GM23338 (cell line): Measurements from ENCODE around the gene RNF180. TPM values are rescaled to one million over a fixed set of nuclear protein-coding genes. Genes with fewer than 3 reads are reported as not detected.

Source experiments
- ATAC-seq: fragments of 200-7000 bp; cut with Tn5 transposase; 3 replicates; pipeline ENCODE4 v1.9.1; 2020
- DNase-seq: peaks from one replicate; pipeline ENCODE4 v3.0.0-alpha.2; 2015; ENCODE audit warnings: low spot score
- H2AFZ ChIP-seq: fragments of 200-600 bp; sonication (generic); 2 replicates; pipeline ENCODE4 v1.8.0; 2016; ENCODE audit warnings: antibody characterized with exemption, mild to moderate bottlenecking, moderate library complexity
- H3F3A ChIP-seq: fragments of 200-600 bp; sonication (generic); replicated peaks from 2 replicates; pipeline ENCODE4 v1.8.0; 2017; ENCODE audit warnings: antibody characterized with exemption, mixed run types, low read depth
- H3K27ac ChIP-seq: fragments of 200-600 bp; sonication (generic); 2 replicates; pipeline ENCODE4 v1.6.1; 2016; ENCODE audit warnings: low read depth
- H3K27me3 ChIP-seq: fragments of 200-600 bp; sonication (generic); 2 replicates; pipeline ENCODE4 v1.8.0; 2016; ENCODE audit warnings: mild to moderate bottlenecking, mixed run types, moderate library complexity; ENCODE audit not compliant: insufficient read depth
- H3K36me3 ChIP-seq: fragments of 200-600 bp; sonication (generic); 2 replicates; pipeline ENCODE4 v1.8.0; 2016; ENCODE audit warnings: mild to moderate bottlenecking; ENCODE audit not compliant: insufficient read depth
- H3K4me1 ChIP-seq: fragments of 200-600 bp; sonication (generic); 2 replicates; pipeline ENCODE4 v1.8.0; 2016; ENCODE audit warnings: mild to moderate bottlenecking, moderate library complexity; ENCODE audit not compliant: insufficient read depth
- H3K4me2 ChIP-seq: fragments of 200-600 bp; sonication (generic); 2 replicates; pipeline ENCODE4 v1.7.1; 2017; ENCODE audit warnings: mixed run types
- H3K4me3 ChIP-seq: fragments of 200-600 bp; sonication (generic); 2 replicates; pipeline ENCODE4 v1.6.1; 2016; ENCODE audit warnings: mixed run types
- H3K79me2 ChIP-seq: fragments of 200-600 bp; sonication (generic); replicated peaks from 2 replicates; pipeline ENCODE4 v1.8.0; 2017; ENCODE audit warnings: mild to moderate bottlenecking; ENCODE audit not compliant: insufficient read depth
- H3K9me2 ChIP-seq: fragments of 200-600 bp; sonication (generic); 2 replicates; pipeline ENCODE4 v1.8.0; 2017; ENCODE audit not compliant: insufficient read depth
- H4K20me1 ChIP-seq: fragments of 200-600 bp; sonication (generic); replicated peaks from 2 replicates; pipeline ENCODE4 v1.8.0; 2017; ENCODE audit warnings: mild to moderate bottlenecking; ENCODE audit not compliant: insufficient read depth
- H3K27ac Mint-ChIP-seq: 2 replicates; pipeline ENCODE4 v1.8.0; 2020; ENCODE audit warnings: inconsistent platforms, mild to moderate bottlenecking, moderate library complexity, mixed read lengths
- H3K27me3 Mint-ChIP-seq: 3 replicates; pipeline ENCODE4 v1.8.0; 2022; ENCODE audit warnings: low read depth, mild to moderate bottlenecking, moderate library complexity, mixed read lengths, inconsistent platforms; ENCODE audit not compliant: insufficient read depth, poor library complexity
- H3K36me3 Mint-ChIP-seq: 3 replicates; pipeline ENCODE4 v1.8.0; 2021; ENCODE audit warnings: low read depth, mild to moderate bottlenecking, inconsistent platforms, moderate library complexity, mixed read lengths
- H3K4me1 Mint-ChIP-seq: 3 replicates; pipeline ENCODE4 v1.8.0; 2020; ENCODE audit warnings: mild to moderate bottlenecking, inconsistent platforms, mixed read lengths
- H3K4me3 Mint-ChIP-seq: 3 replicates; pipeline ENCODE4 v1.8.0; 2021; ENCODE audit warnings: moderate library complexity, mild to moderate bottlenecking, inconsistent platforms, mixed read lengths
- H3K9me3 Mint-ChIP-seq: 3 replicates; pipeline ENCODE4 v1.8.0; 2020; ENCODE audit warnings: moderate library complexity, mild to moderate bottlenecking, inconsistent platforms, mixed read lengths
- CREB1 ChIP-seq: fragments of 250-450 bp; sonication (Bioruptor Pico); IDR thresholded peaks from 2 replicates; pipeline ENCODE4 v1.5.0; 2020; ENCODE audit warnings: low read depth, mild to moderate bottlenecking, moderate library complexity
- EZH2 ChIP-seq: fragments of 200-600 bp; sonication (generic); IDR thresholded peaks from one replicate; pipeline ENCODE4 v1.8.0; 2017; ENCODE audit warnings: antibody characterized with exemption, mild to moderate bottlenecking, low read depth; ENCODE audit not compliant: unreplicated experiment
- EZH2phosphoT487 ChIP-seq: fragments of 200-600 bp; sonication (generic); IDR thresholded peaks from one replicate; pipeline ENCODE4 v1.8.1; 2018; ENCODE audit warnings: antibody characterized with exemption; ENCODE audit not compliant: unreplicated experiment
- JUNB ChIP-seq: IDR thresholded peaks from one replicate; pipeline ENCODE4 v1.6.1; 2016; ENCODE audit warnings: antibody characterized with exemption; ENCODE audit not compliant: unreplicated experiment
- NANOG ChIP-seq: IDR thresholded peaks from 2 replicates; pipeline ENCODE4 v1.6.1; 2016; ENCODE audit warnings: antibody characterized with exemption, borderline replicate concordance
- POLR2AphosphoS5 ChIP-seq: IDR thresholded peaks from 2 replicates; pipeline ENCODE4 v1.6.1; 2016; ENCODE audit warnings: antibody characterized with exemption, low read depth
- REST ChIP-seq: IDR thresholded peaks from one replicate; pipeline ENCODE4 v1.6.1; 2018; ENCODE audit warnings: antibody characterized with exemption; ENCODE audit not compliant: unreplicated experiment
- STAT1 ChIP-seq: IDR thresholded peaks from one replicate; pipeline ENCODE4 v1.6.1; 2016; ENCODE audit warnings: antibody characterized with exemption; ENCODE audit not compliant: unreplicated experiment
- ZNF114 ChIP-seq: fragments of 250-450 bp; sonication (Bioruptor Pico); IDR thresholded peaks from 2 replicates; pipeline ENCODE4 v1.5.0; 2020; ENCODE audit warnings: mild to moderate bottlenecking, moderate library complexity
- ZNF331 ChIP-seq: fragments of 250-450 bp; sonication (Bioruptor Pico); IDR thresholded peaks from 2 replicates; pipeline ENCODE4 v1.5.0; 2020; ENCODE audit warnings: low read depth, mild to moderate bottlenecking, moderate library complexity
- ZNF462 ChIP-seq: fragments of 250-450 bp; sonication (Bioruptor Pico); IDR thresholded peaks from 2 replicates; pipeline ENCODE4 v1.5.0; 2020; ENCODE audit warnings: mild to moderate bottlenecking, moderate library complexity
- polyA plus RNA-seq: library from polyadenylated mRNA; unstranded; fragments of >200 nt; fragmentation: Nextera tagmentation; extraction: Ambion mirVana; gene quantifications from 2 replicates; pipeline ENCODE4 v1.2.1, GENCODE V29; 2016
- total RNA-seq: library from RNA; depleted of rRNA; stranded (reverse); fragments of >200 nt; shearing (Covaris generic); gene quantifications from 2 replicates; pipeline ENCODE4 v1.2.3, GENCODE V29; 2014
- TF ChIP-seq, protein P1 (sequence below): IDR thresholded peaks from 2 replicates; pipeline ENCODE4 v1.6.1; 2016; ENCODE audit warnings: antibody characterized with exemption
- TF ChIP-seq, protein P2 (sequence below), 2 experiments: fragments of 200-600 bp in 1 of 2; sonication (generic) in 1 of 2; conservative IDR thresholded peaks; 2 replicates each; pipeline versions ENCODE4 v1.5.1 to v1.6.1; 2016 to 2017; ENCODE audit warnings: antibody characterized with exemption in 2 of 2, low read depth in 2 of 2, mild to moderate bottlenecking in 2 of 2, moderate library complexity in 1 of 2

RNF180 gene
- total and polyA plus RNA-seq, 2 experiments from 2014 or later: 2.0 to 4.2 TPM

DNA sequence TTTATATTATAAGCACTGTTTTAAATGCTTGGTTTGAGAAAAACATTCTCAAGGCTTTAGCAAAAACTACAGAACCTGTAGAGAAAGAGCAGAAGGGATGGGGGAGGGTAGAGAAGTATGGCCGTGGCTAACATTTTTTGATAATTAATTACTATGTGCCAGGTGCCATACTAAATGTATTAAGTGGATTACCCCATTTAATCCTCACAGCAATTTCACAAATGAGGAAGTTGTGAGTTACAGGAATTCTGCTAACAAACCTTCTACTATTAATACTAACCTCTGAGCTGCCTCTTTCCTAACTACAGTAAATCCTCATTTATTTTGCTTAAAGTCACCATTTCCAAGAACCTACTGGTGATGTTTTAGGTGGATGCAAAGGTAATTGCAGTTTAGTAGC is 157.9 kb downstream of the RNF180 start:
- no peak overlapping the region for H3K27ac Mint-ChIP-seq
- H3K4me3 ChIP-seq: no peak overlapping the region
- H3K27ac ChIP-seq: no peak overlapping the region
- H3K4me1 ChIP-seq: no peaks in the 10 kb centered on the region
- 0 out of 3 replicates have a peak, but pooled peaks cover 4% of the 10 kb centered on the region for H3K36me3 Mint-ChIP-seq
- H4K20me1 ChIP-seq: no peaks in the 10 kb centered on the region
- TF ChIP-seq POLR2AphosphoS5 (no peak), STAT1 (no peak), REST (no peak), CREB1 (CRISPR knock-in tag) (no peak), EZH2phosphoT487 (no peak), NANOG (no peak), ZNF462 (CRISPR knock-in tag) (no peak), ZNF331 (CRISPR knock-in tag) (no peak), ZNF114 (no peak), EZH2 (no peak), JUNB (no peak)
- TF ChIP-seq, protein P1, sequence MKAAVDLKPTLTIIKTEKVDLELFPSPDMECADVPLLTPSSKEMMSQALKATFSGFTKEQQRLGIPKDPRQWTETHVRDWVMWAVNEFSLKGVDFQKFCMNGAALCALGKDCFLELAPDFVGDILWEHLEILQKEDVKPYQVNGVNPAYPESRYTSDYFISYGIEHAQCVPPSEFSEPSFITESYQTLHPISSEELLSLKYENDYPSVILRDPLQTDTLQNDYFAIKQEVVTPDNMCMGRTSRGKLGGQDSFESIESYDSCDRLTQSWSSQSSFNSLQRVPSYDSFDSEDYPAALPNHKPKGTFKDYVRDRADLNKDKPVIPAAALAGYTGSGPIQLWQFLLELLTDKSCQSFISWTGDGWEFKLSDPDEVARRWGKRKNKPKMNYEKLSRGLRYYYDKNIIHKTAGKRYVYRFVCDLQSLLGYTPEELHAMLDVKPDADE: no peak
- TF ChIP-seq, protein P2, sequence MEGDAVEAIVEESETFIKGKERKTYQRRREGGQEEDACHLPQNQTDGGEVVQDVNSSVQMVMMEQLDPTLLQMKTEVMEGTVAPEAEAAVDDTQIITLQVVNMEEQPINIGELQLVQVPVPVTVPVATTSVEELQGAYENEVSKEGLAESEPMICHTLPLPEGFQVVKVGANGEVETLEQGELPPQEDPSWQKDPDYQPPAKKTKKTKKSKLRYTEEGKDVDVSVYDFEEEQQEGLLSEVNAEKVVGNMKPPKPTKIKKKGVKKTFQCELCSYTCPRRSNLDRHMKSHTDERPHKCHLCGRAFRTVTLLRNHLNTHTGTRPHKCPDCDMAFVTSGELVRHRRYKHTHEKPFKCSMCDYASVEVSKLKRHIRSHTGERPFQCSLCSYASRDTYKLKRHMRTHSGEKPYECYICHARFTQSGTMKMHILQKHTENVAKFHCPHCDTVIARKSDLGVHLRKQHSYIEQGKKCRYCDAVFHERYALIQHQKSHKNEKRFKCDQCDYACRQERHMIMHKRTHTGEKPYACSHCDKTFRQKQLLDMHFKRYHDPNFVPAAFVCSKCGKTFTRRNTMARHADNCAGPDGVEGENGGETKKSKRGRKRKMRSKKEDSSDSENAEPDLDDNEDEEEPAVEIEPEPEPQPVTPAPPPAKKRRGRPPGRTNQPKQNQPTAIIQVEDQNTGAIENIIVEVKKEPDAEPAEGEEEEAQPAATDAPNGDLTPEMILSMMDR (conservative IDR thresholded peaks at IDR 0.05; ENCODE audit: low read depth in 2 of 2): no peak
- no peaks in the 10 kb centered on the region for H3K79me2 ChIP-seq
- ATAC-seq: no peak
- H3F3A ChIP-seq: no peaks in the 10 kb centered on the region
- no peaks in the 10 kb centered on the region for H3K27me3 ChIP-seq
- no peak overlapping the region for H2AFZ ChIP-seq
- H3K4me1 Mint-ChIP-seq: no peaks in the 10 kb centered on the region
- DNase-seq: no peak
- no peak overlapping the region for H3K4me2 ChIP-seq
- no peaks in the 10 kb centered on the region for H3K9me2 ChIP-seq
- H3K36me3 ChIP-seq: no peaks in the 10 kb centered on the region
- no peak overlapping the region for H3K4me3 Mint-ChIP-seq
- no peaks in the 10 kb centered on the region for H3K27me3 Mint-ChIP-seq
- 0 out of 3 replicates have a peak, but pooled peaks cover 1% of the 10 kb centered on the region for H3K9me3 Mint-ChIP-seq
